Activated CD4-positive, alpha-beta T cell treated with anti-CD3 and anti-CD28 coated beads, Interleukin-10, Interleukin-2, amounts not matched to agents 100 ng/mL and 50 ng/mL, durations not matched to agents 16 hours and 8 hours (primary cell): ENCODE measurements around the gene XYLT2.
"Not testable (repeated sequence)": the region's sequence is repeated elsewhere in the genome, so short reads cannot be mapped to it uniquely, and the experiment has no call there.

Source experiments
- DNase-seq: peaks from one replicate; pipeline ENCODE4 v3.0.0-alpha.2; 2020

XYLT2 gene

GRCh38 chr17:50322271-50322670 lies 23.7 kb upstream of the XYLT2 start:
- no peak for DNase-seq

GRCh38 chr17:50323060-50323459 lies 22.9 kb upstream of the XYLT2 start:
- DNase-seq: no peak

GRCh38 chr17:50325906-50326305 lies 20.0 kb upstream of the XYLT2 start:
- no peak for DNase-seq

GRCh38 chr17:50326831-50327364 lies 19.0 kb upstream of the XYLT2 start:
- DNase-seq: peak; percentile 28

- no peak for DNase-seq
These were observed 17.3 kb upstream of the XYLT2 start for GRCh38 chr17:50328363-50329325.

GRCh38 chr17:50329716-50330115 lies 16.2 kb upstream of the XYLT2 start:
- DNase-seq: no peak

GRCh38 chr17:50330151-50330775 lies 15.7 kb upstream of the XYLT2 start:
- DNase-seq: no peak

GRCh38 chr17:50331085-50331791 lies 14.7 kb upstream of the XYLT2 start:
- DNase-seq: peak; percentile 50

GRCh38 chr17:50332196-50332595 lies 13.7 kb upstream of the XYLT2 start:
- DNase-seq: no peak

- not testable (repeated sequence) for DNase-seq
These were observed 12.5 kb upstream of the XYLT2 start for GRCh38 chr17:50333291-50334057.

- no peak for DNase-seq
These were observed 8.0 kb upstream of the XYLT2 start for GRCh38 chr17:50337956-50338355.

- DNase-seq: no peak
These were observed 7.3 kb upstream of the XYLT2 start for GRCh38 chr17:50338645-50339044.

- DNase-seq: no peak
These were observed 6.5 kb upstream of the XYLT2 start for GRCh38 chr17:50339381-50339780.

GRCh38 chr17:50344731-50345365 lies 1.1 kb upstream of the XYLT2 start:
- no peak for DNase-seq

GRCh38 chr17:50346313-50347116 lies 589 bp downstream of the XYLT2 start:
- DNase-seq: peak; percentile 54

GRCh38 chr17:50347117-50347893 lies 1.4 kb downstream of the XYLT2 start:
- no peak for DNase-seq

- DNase-seq: no peak
These were observed 2.0 kb downstream of the XYLT2 start for GRCh38 chr17:50347894-50348291.

- DNase-seq: no peak
These were observed 2.8 kb downstream of the XYLT2 start for GRCh38 chr17:50348522-50349242.

- no peak for DNase-seq
These were observed 3.3 kb downstream of the XYLT2 start for GRCh38 chr17:50349243-50349600.

- DNase-seq: no peak
These were observed 4.8 kb downstream of the XYLT2 start for GRCh38 chr17:50350733-50351132.
